Aorta (tissue), 5 donors: ENCODE data around the gene TAF1C. TPM values are rescaled to one million over a fixed set of nuclear protein-coding genes. Genes with fewer than 3 reads are reported as not detected.

Experiments used
- ATAC-seq: fragments of 200-7000 bp; cut with Tn5 transposase; one replicate; pipeline ENCODE4 v1.9.1; 2022; ENCODE audit warnings: moderate library complexity; ENCODE audit not compliant: low FRiP score
- DNase-seq, 2 donors: peaks; one replicate each; pipeline ENCODE4 v3.0.0-alpha.2; 2020
- H3K27ac ChIP-seq, 2 donors: one replicate each; pipeline ENCODE4 v1.5.1; 2013; ENCODE audit warnings: low read length in 2 of 2, mild to moderate bottlenecking in 2 of 2, moderate library complexity in 2 of 2, control low read depth in 1 of 2, inconsistent platforms in 1 of 2, low read depth in 1 of 2
- H3K27me3 ChIP-seq, 2 donors: one replicate each; pipeline ENCODE4 v1.6.1; 2013; ENCODE audit warnings: control low read depth in 1 of 2, low read length in 1 of 2, mild to moderate bottlenecking in 1 of 2, moderate library complexity in 1 of 2; ENCODE audit not compliant: insufficient read depth in 2 of 2, control insufficient read depth in 1 of 2
- H3K36me3 ChIP-seq, 2 donors: one replicate each; pipeline ENCODE4 v1.6.1; 2013; ENCODE audit warnings: control low read depth in 1 of 2, low read length in 1 of 2, mild to moderate bottlenecking in 1 of 2; ENCODE audit not compliant: insufficient read depth in 2 of 2, control insufficient read depth in 1 of 2
- H3K4me1 ChIP-seq, 2 donors: one replicate each; pipeline ENCODE4 v1.6.1; 2013; ENCODE audit warnings: low read length in 2 of 2, control low read depth in 1 of 2, mild to moderate bottlenecking in 1 of 2, moderate library complexity in 1 of 2; ENCODE audit not compliant: insufficient read depth in 2 of 2, control insufficient read depth in 1 of 2
- H3K4me3 ChIP-seq, 2 donors: one replicate each; pipeline ENCODE4 v1.5.1; 2013; ENCODE audit warnings: low read length in 2 of 2, control low read depth in 1 of 2, mild to moderate bottlenecking in 1 of 2
- H3K9me3 ChIP-seq: one replicate; pipeline ENCODE4 v1.6.1; 2013; ENCODE audit warnings: mild to moderate bottlenecking, low read length; ENCODE audit not compliant: control insufficient read depth
- WGBS, 2 donors: extraction: QIAGEN DNeasy Blood & Tissue Kit; methylation state at CpG; one replicate each; pipeline ENCODE4 v1.1.7; 2013; 5-methylcytosine and 5-hydroxymethylcytosine counted together
- intact Hi-C, 2 donors: fragments of 100-400 bp; cut with DNase I; formaldehyde crosslinking; loops; one replicate each; pipeline versions ENCODE4 v1.14.2 to v1.15.0; 2022
- polyA plus RNA-seq, 2 donors: library from polyadenylated mRNA; stranded (reverse); fragments of 200-250 nt; gene quantifications; one replicate each; pipeline ENCODE4 v1.2.3, GENCODE V29; 2013
- total RNA-seq, 2 donors: library from RNA; stranded (reverse); fragmentation: NEBNext Ultra II Directional; extraction: Animal tissue kit (Norgen Biotek cat#: 25700); gene quantifications; one replicate each; pipeline ENCODE4 v1.2.1, GENCODE V29; 2021
- donor health status: healthy with polysubstance abuse.
- donor health status: Bipolar disorder and iron deficiency.
- donor health status: DM: no; HTN: no; CAD: no.
- donor health status: DM: no; HTN: no; CAD: no.
- donor health status: DM: yes; HTN: yes; CAD: no.

Gene TAF1C
- total and polyA plus RNA-seq, 4 donors: 8.4 to 80.9 (median 48.8) TPM

DNA sequence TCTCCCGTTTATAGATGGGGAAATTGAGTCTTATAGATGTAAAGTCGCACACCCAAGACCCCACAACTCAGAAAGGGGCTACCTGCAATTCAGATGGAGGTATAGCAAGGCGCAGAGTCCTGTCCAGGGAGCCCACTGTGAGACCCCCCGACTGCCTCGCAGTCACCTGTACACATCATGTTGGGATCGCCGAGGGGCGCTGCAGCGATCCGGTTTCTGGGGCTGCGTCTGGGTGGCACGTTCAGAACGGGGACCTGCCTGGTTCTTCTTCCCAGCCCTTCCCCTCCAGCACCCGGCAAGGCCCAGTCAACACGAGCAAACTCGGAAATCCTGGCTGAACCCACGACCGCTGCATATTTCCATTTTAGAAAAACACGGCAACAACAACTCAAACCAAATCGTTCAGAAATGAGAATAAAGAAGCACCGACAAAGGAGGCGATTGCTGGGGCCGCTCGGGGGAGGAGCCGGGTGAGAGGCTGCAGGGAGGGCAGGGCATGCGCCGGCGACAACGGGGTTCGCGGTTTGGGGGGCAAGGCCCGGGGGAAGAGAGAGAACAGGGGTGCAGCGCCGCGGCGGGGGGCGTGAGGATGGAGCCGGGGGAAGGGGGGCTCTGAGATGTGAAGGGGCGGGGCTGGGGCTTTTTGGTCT is 42.5 kb downstream of the TAF1C start:
- ATAC-seq (peak; percentile 45), DNase-seq (peak; percentile 57 to 77)
- Histone ChIP-seq H3K4me3 (peak overlapping the region; percentile 67 to 89), H3K27me3 (no peaks in the 10 kb centered on the region), H3K27ac (no peak overlapping the region), H3K9me3 (no peaks in the 10 kb centered on the region), H3K36me3 (no peaks in the 10 kb centered on the region), H3K4me1 (no peaks in the 10 kb centered on the region)
- 1% methylated on average over 29 to 39 of the region's 39 CpGs for WGBS, 2 donors
- intact Hi-C loops: no loop called here

DNA sequence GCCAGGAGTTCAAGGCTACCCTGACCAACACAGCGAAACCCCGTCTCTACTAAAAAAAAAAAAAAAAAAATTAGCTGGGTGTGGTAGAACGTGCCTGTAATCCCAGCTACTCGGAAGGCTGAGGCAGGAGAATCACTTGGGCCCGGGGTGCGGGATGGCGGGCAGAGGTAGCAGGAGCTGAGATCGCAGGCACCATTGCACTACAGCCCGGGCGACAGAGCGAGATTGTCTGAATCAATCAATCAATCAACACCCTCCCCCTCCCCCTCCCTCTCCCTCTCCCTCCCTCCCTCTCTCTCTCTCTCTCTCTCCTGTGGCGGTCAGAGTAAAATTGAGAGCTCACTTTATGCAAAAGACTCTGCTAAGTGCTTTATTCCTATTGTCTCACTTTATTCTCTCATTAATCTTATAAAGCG is 43.1 kb downstream of the TAF1C start:
- H3K9me3 ChIP-seq: no peaks in the 10 kb centered on the region
- ATAC-seq: no peak
- intact Hi-C loops: no loop called here
- no peaks in the 10 kb centered on the region for H3K4me1 ChIP-seq
- peak overlapping the region in 1 of 2 donors; percentile 89 for H3K4me3 ChIP-seq
- no peaks in the 10 kb centered on the region for H3K27me3 ChIP-seq
- DNase-seq: no peak
- no peaks in the 10 kb centered on the region for H3K36me3 ChIP-seq
- H3K27ac ChIP-seq: no peak overlapping the region
- 30 to 36% methylated on average over 10 to 13 of the region's 13 CpGs for WGBS, 2 donors

DNA sequence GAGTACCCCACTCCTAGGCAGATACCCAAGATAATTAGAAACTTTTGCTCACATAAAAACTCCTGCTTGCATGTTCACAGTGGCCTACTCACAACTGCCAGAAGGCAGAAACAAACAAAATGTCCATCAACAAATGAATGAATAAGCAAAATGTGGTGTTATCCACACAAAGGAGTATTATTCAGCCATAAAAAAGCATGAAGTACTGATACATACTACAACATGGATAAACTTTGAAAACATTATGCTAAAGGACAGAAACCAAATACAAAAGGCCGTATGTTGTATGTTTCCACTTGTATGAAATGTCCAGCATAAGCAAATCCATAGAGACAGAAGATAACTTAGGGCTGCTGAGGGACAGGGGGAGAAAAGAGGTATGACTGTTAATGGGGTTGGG is 43.8 kb downstream of the TAF1C start:
- no peak overlapping the region for H3K4me3 ChIP-seq
- H3K9me3 ChIP-seq: no peaks in the 10 kb centered on the region
- H3K27ac ChIP-seq: no peak overlapping the region
- no peak for ATAC-seq
- WGBS, 2 donors: 94 to 100% methylated on average over 1 of the region's 1 CpG
- intact Hi-C loops: no loop called here
- DNase-seq: no peak
- no peaks in the 10 kb centered on the region for H3K36me3 ChIP-seq
- no peaks in the 10 kb centered on the region for H3K4me1 ChIP-seq
- H3K27me3 ChIP-seq: no peaks in the 10 kb centered on the region

DNA sequence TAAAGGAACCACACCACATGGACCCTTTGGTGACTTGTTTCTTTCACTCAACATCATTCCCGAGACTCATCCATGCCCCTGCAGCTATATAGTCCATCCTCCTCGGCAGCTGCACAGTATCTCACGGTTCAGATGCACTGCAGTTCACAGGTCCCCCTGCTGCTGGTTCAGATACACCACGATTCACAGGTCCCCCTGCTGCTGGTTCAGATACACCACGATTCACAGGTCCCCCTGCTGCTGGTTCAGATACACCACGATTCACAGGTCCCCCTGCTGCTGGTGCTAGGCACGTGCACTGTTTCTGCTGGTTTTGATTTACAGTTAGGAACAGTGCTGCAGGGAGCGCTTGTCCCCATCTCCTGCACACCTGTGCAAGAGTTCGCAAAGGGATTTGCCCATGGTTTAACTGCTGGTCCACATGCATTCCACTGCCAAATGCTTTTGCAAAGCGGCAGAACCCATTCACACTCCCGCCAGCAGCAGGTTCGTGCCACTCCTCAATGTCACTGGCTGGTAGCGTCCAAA is 45.6 kb downstream of the TAF1C start:
- 80 to 86% methylated on average over 13 of the region's 13 CpGs for WGBS, 2 donors
- intact Hi-C loops: no loop called here
- no peaks in the 10 kb centered on the region for H3K36me3 ChIP-seq
- H3K4me3 ChIP-seq: no peak overlapping the region
- no peak overlapping the region for H3K27ac ChIP-seq
- ATAC-seq (no peak), DNase-seq (no peak)
- H3K9me3 ChIP-seq: no peaks in the 10 kb centered on the region
- H3K27me3 ChIP-seq: no peaks in the 10 kb centered on the region
- H3K4me1 ChIP-seq: no peaks in the 10 kb centered on the region

DNA sequence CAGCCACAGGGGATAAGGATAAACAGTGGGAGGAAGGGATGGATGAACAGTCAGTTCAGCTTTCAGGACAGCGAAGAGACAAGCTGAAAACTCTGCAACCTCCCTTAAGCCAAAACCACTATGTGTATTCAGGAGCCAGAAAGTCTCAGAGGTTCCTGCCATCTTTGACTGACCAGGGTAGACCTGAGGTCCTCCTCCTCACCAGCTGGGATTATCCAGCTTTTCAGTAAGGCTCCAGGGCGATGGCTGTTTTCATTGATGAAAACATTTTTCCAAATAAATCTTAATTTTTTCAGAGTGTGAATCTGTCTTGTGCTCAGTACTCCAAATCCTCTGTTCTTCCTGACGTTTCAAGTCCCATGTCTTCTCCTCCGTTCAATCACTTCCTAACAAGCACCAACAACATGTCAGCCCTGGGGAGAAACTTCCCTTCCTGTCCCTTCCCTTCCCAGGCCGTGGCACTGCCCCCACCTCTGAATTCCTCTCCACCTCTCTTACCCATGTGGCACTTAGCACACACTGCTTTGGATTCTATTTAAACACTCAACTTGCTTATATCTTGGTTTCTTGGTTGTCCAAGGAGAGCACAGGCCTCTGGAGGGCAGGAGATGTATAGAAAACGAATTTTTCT is 47.1 kb downstream of the TAF1C start:
- 77 to 78% methylated on average over 6 of the region's 6 CpGs for WGBS, 2 donors
- Histone ChIP-seq H3K4me3 (no peak overlapping the region), H3K27me3 (no peaks in the 10 kb centered on the region), H3K9me3 (no peaks in the 10 kb centered on the region), H3K36me3 (no peaks in the 10 kb centered on the region), H3K4me1 (no peaks in the 10 kb centered on the region), H3K27ac (no peak overlapping the region)
- intact Hi-C loops: no loop called here
- ATAC-seq (no peak), DNase-seq (no peak)

DNA sequence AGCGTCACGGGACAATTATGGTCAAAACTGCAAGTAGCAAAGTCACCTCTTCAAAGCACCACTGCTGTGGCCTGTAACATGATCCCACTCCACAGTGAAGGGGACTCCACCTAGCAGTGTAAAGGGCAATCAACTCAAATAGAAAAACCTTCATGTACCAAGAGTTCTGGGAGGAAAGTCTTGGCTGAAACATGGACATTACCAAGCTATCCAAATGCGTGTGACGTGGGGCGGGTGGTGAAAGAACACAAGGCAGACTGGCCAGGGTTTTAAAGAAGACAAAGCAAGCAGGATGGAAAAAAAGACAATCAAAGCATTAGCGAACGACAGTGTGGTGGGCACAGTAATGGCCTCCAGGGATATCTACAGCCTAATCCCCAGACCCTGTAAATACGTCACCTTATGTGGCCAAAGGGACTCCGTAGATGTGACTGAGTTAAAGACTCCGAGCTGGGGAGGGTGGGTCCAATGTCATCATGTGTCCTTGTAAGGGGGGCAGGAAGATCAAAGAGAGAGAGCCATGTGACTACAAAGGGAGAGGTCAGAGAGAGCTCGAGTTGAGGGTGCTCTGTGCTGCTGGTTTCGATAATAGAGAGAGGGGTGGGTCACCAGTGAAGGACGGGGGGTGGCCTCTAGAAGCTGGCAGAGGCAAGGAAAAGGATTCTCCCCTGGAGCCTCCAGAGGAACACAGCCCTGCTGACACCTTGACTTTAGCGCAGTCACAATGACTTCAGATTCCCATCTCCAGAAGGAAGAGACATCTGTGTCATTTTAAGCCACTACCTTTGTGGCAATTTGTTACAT is 47.8 kb downstream of the TAF1C start:
- ATAC-seq (peak; percentile 24), DNase-seq (no peak)
- intact Hi-C loops: no loop called here
- H3K27ac ChIP-seq: no peak overlapping the region
- H3K4me3 ChIP-seq: no peak overlapping the region
- no peaks in the 10 kb centered on the region for H3K36me3 ChIP-seq
- no peaks in the 10 kb centered on the region for H3K4me1 ChIP-seq
- H3K27me3 ChIP-seq: no peaks in the 10 kb centered on the region
- no peaks in the 10 kb centered on the region for H3K9me3 ChIP-seq
- WGBS, 2 donors: 76 to 77% methylated on average over 14 of the region's 14 CpGs

DNA sequence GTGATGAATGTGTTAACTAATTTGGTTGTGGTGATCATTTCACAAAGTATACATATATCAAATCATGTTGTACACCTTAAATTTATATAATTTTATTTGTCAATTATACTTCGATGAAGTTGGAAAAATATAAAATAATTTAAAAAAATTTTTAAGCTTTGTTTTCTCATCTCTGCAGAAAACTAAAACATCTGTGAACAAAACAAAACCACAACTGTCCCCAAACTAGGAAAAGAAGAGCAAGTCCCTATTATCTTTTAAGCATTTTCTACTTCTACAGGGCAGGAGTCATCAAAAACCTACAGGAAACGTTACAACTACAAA is 48.4 kb downstream of the TAF1C start:
- ATAC-seq: no peak
- Histone ChIP-seq H3K9me3 (no peaks in the 10 kb centered on the region), H3K27ac (no peak overlapping the region), H3K36me3 (no peaks in the 10 kb centered on the region), H3K27me3 (no peaks in the 10 kb centered on the region), H3K4me1 (no peaks in the 10 kb centered on the region), H3K4me3 (no peak overlapping the region)
- 65 to 71% methylated on average over 2 of the region's 2 CpGs for WGBS, 2 donors
- intact Hi-C loops: no loop called here
- no peak for DNase-seq

DNA sequence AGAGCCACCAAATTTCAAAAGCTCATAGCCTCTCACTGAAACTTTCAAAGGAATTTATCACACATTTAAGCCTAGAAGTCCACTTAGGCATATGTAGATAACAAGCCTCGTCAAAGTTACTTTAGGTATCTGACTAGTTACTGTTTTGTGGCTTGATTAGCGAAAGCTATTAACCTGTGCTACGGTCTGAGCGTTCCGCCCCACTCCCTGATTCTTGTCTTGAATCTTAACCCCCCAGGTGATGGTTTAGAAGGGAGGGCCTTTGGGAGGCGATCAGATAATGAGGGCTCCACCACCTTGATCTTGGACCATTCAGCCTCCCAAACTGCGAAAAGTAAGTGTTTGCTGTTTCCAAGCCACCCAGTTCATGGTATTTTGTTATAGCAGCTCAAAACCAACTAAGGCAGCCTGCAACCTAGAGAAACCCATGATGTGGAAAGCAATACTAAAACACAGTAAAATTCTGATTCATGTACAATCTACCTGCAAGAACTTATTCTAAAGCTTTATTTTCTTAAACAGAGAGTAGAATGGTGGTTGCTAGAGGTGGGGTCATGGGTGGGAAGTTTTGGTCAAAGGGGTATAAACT is 49.0 kb downstream of the TAF1C start:
- Histone ChIP-seq H3K4me1 (no peaks in the 10 kb centered on the region), H3K9me3 (no peaks in the 10 kb centered on the region), H3K27me3 (no peaks in the 10 kb centered on the region), H3K4me3 (no peak overlapping the region), H3K27ac (no peak overlapping the region), H3K36me3 (no peaks in the 10 kb centered on the region)
- 92 to 95% methylated on average over 7 of the region's 7 CpGs for WGBS, 2 donors
- no peak for ATAC-seq
- no peak for DNase-seq
- intact Hi-C loops: no loop called here
